ENCODE results near the gene NSUN2. TPM values are rescaled to one million over a fixed set of nuclear protein-coding genes. Genes with fewer than 3 reads are reported as not detected.

The NSUN2 gene
- total and polyA plus RNA-seq, 7 experiments from 2014 or later: 25.4 to 87.2 (median 60.1) TPM

GRCh38 chr5:6583049-6583880, 49.6 kb downstream of the NSUN2 start:
- Histone ChIP-seq H3K9me3 (ENCODE audit: control insufficient read depth in 2 of 3, low read length in 3 of 3) (no peaks in the 10 kb centered on the region), H3K27me3 (ENCODE audit: control insufficient read depth in 2 of 2, insufficient read depth in 2 of 2, low read length in 2 of 2) (no peaks in the 10 kb centered on the region), H3K4me1 (ENCODE audit: control insufficient read depth in 2 of 2, insufficient read depth in 2 of 2, low read length in 2 of 2) (no peaks in the 10 kb centered on the region), H3K27ac (ENCODE audit: low read depth, low read length) (no peak overlapping the region), H3K4me3 (ENCODE audit: low read length) (no peak overlapping the region), H3K36me3 (ENCODE audit: control insufficient read depth in 2 of 3, insufficient read depth in 3 of 3, low read length in 3 of 3) (no peaks in the 10 kb centered on the region)
- Mint-ChIP-seq H3K4me3 (peak overlapping the region in 5 of 10 donors; percentile 4 to 41 (median 29)), H3K27me3 (peaks cover 51 to 67% (median 60%) of the 10 kb centered on the region in 5 donors), H3K4me1 (peaks cover 0 to 4% (median 0%) of the 10 kb centered on the region in 7 donors), H3K36me3 (no peaks in the 10 kb centered on the region), H3K9me3 (no peaks in the 10 kb centered on the region), H3K27ac (no peak overlapping the region)
- ATAC-seq (peak; percentile 75), DNase-seq (peak in 2 of 9 donors; percentile 8 to 39)
- intact Hi-C loops (cut with micrococcal nuclease): no loop called here
- ChIA-PET CTCF (no interaction called here), POLR2A (no interaction called here)

GRCh38 chr5:6582507-6583048, 50.3 kb downstream of the NSUN2 start:
- ATAC-seq (peak; percentile 15), DNase-seq (no peak)
- no peaks in the 10 kb centered on the region for H3K36me3 Mint-ChIP-seq
- no peak overlapping the region for H3K27ac ChIP-seq (ENCODE audit: low read depth, low read length)
- intact Hi-C loops (cut with micrococcal nuclease): no loop called here
- no peaks in the 10 kb centered on the region for H3K36me3 ChIP-seq (ENCODE audit: control insufficient read depth in 2 of 3, insufficient read depth in 3 of 3, low read length in 3 of 3)
- peak overlapping the region in 6 of 10 donors; percentile 25 to 44 (median 38) for H3K4me3 Mint-ChIP-seq
- no peak overlapping the region for H3K4me3 ChIP-seq (ENCODE audit: low read length)
- H3K4me1 ChIP-seq (ENCODE audit: control insufficient read depth in 2 of 2, insufficient read depth in 2 of 2, low read length in 2 of 2): no peaks in the 10 kb centered on the region
- ChIA-PET CTCF (no interaction called here), POLR2A (no interaction called here)
- no peaks in the 10 kb centered on the region for H3K9me3 Mint-ChIP-seq
- no peaks in the 10 kb centered on the region for H3K27me3 ChIP-seq (ENCODE audit: control insufficient read depth in 2 of 2, insufficient read depth in 2 of 2, low read length in 2 of 2)
- peaks cover 51 to 69% (median 64%) of the 10 kb centered on the region in 5 donors for H3K27me3 Mint-ChIP-seq
- no peak overlapping the region for H3K27ac Mint-ChIP-seq
- H3K9me3 ChIP-seq (ENCODE audit: control insufficient read depth in 2 of 3, low read length in 3 of 3): no peaks in the 10 kb centered on the region
- peaks cover 0 to 4% (median 0%) of the 10 kb centered on the region in 7 donors for H3K4me1 Mint-ChIP-seq

- Histone ChIP-seq H3K4me3 (ENCODE audit: low read length) (no peak overlapping the region), H3K27ac (ENCODE audit: low read depth, low read length) (no peak overlapping the region), H3K36me3 (ENCODE audit: control insufficient read depth in 2 of 3, insufficient read depth in 3 of 3, low read length in 3 of 3) (no peaks in the 10 kb centered on the region), H3K27me3 (ENCODE audit: control insufficient read depth in 2 of 2, insufficient read depth in 2 of 2, low read length in 2 of 2) (no peaks in the 10 kb centered on the region), H3K9me3 (ENCODE audit: control insufficient read depth in 2 of 3, low read length in 3 of 3) (no peaks in the 10 kb centered on the region), H3K4me1 (ENCODE audit: control insufficient read depth in 2 of 2, insufficient read depth in 2 of 2, low read length in 2 of 2) (no peaks in the 10 kb centered on the region)
- Mint-ChIP-seq H3K4me3 (peak overlapping the region in 2 of 10 donors; percentile 20 to 36), H3K9me3 (peaks cover 0 to 1% (median 0%) of the 10 kb centered on the region in 11 donors), H3K27ac (no peak overlapping the region), H3K36me3 (no peaks in the 10 kb centered on the region), H3K4me1 (peaks cover 0 to 4% (median 0%) of the 10 kb centered on the region in 7 donors), H3K27me3 (peaks cover 51 to 69% (median 66%) of the 10 kb centered on the region in 5 donors)
- DNase-seq (no peak), ATAC-seq (no peak)
- intact Hi-C loops (cut with micrococcal nuclease): no loop called here
- CTCF ChIA-PET: interaction anchor here (0.6 kb wide), 1 partner anchor 41 kb away, joined by 3 read pairs; no protein-coding TSS in a partner anchor
- POLR2A ChIA-PET: no interaction called here
Measured at GRCh38 chr5:6581559-6582426, 51.1 kb downstream of the NSUN2 start.

- Mint-ChIP-seq H3K4me3 (peak overlapping the region in 1 of 10 donors; percentile 27), H3K4me1 (peaks cover 0 to 4% (median 0%) of the 10 kb centered on the region in 7 donors), H3K27ac (no peak overlapping the region), H3K9me3 (peaks cover 0 to 2% (median 0%) of the 10 kb centered on the region in 11 donors), H3K36me3 (no peaks in the 10 kb centered on the region), H3K27me3 (peaks cover 47 to 69% (median 66%) of the 10 kb centered on the region in 5 donors)
- no peak overlapping the region for H3K27ac ChIP-seq (ENCODE audit: low read depth, low read length)
- ATAC-seq (no peak), DNase-seq (no peak)
- no peaks in the 10 kb centered on the region for H3K4me1 ChIP-seq (ENCODE audit: control insufficient read depth in 2 of 2, insufficient read depth in 2 of 2, low read length in 2 of 2)
- CTCF ChIA-PET: interaction anchor here (0.6 to 0.7 kb wide), 2 partner anchors 42 to 1129 kb away, joined by 3 read pairs; no protein-coding TSS in a partner anchor
- POLR2A ChIA-PET: no interaction called here
- no peaks in the 10 kb centered on the region for H3K27me3 ChIP-seq (ENCODE audit: control insufficient read depth in 2 of 2, insufficient read depth in 2 of 2, low read length in 2 of 2)
- no peaks in the 10 kb centered on the region for H3K9me3 ChIP-seq (ENCODE audit: control insufficient read depth in 2 of 3, low read length in 3 of 3)
- H3K36me3 ChIP-seq (ENCODE audit: control insufficient read depth in 2 of 3, insufficient read depth in 3 of 3, low read length in 3 of 3): no peaks in the 10 kb centered on the region
- intact Hi-C loops (cut with micrococcal nuclease): no loop called here
- H3K4me3 ChIP-seq (ENCODE audit: low read length): no peak overlapping the region
Measured at GRCh38 chr5:6581090-6581489, 51.8 kb downstream of the NSUN2 start.

GRCh38 chr5:6579535-6579934, 53.3 kb downstream of the NSUN2 start:
- Histone ChIP-seq H3K9me3 (ENCODE audit: control insufficient read depth in 2 of 3, low read length in 3 of 3) (no peaks in the 10 kb centered on the region), H3K4me1 (ENCODE audit: control insufficient read depth in 2 of 2, insufficient read depth in 2 of 2, low read length in 2 of 2) (no peaks in the 10 kb centered on the region), H3K36me3 (ENCODE audit: control insufficient read depth in 2 of 3, insufficient read depth in 3 of 3, low read length in 3 of 3) (no peaks in the 10 kb centered on the region), H3K27me3 (ENCODE audit: control insufficient read depth in 2 of 2, insufficient read depth in 2 of 2, low read length in 2 of 2) (no peaks in the 10 kb centered on the region), H3K27ac (ENCODE audit: low read depth, low read length) (no peak overlapping the region), H3K4me3 (ENCODE audit: low read length) (no peak overlapping the region)
- peaks cover 0 to 4% (median 0%) of the 10 kb centered on the region in 7 donors for H3K4me1 Mint-ChIP-seq
- no peak overlapping the region for H3K4me3 Mint-ChIP-seq
- ChIA-PET CTCF (no interaction called here), POLR2A (no interaction called here)
- DNase-seq: no peak
- peaks cover 35 to 60% (median 56%) of the 10 kb centered on the region in 5 donors for H3K27me3 Mint-ChIP-seq
- H3K9me3 Mint-ChIP-seq: peaks cover 0 to 2% (median 0%) of the 10 kb centered on the region in 11 donors
- intact Hi-C loops (cut with micrococcal nuclease): no loop called here
- ATAC-seq: no peak
- H3K36me3 Mint-ChIP-seq: no peaks in the 10 kb centered on the region
- H3K27ac Mint-ChIP-seq: no peak overlapping the region

- no peaks in the 10 kb centered on the region for H3K4me1 ChIP-seq (ENCODE audit: control insufficient read depth in 2 of 2, insufficient read depth in 2 of 2, low read length in 2 of 2)
- Mint-ChIP-seq H3K27ac (no peak overlapping the region), H3K9me3 (peaks cover 0 to 2% (median 0%) of the 10 kb centered on the region in 11 donors), H3K4me3 (no peak overlapping the region), H3K27me3 (peaks cover 30 to 55% (median 48%) of the 10 kb centered on the region in 5 donors), H3K4me1 (peaks cover 0 to 1% (median 0%) of the 10 kb centered on the region in 7 donors), H3K36me3 (no peaks in the 10 kb centered on the region)
- DNase-seq: no peak
- H3K27ac ChIP-seq (ENCODE audit: low read depth, low read length): no peak overlapping the region
- intact Hi-C loops (cut with micrococcal nuclease): no loop called here
- H3K9me3 ChIP-seq (ENCODE audit: control insufficient read depth in 2 of 3, low read length in 3 of 3): no peaks in the 10 kb centered on the region
- ChIA-PET CTCF (no interaction called here), POLR2A (no interaction called here)
- no peak for ATAC-seq
- H3K27me3 ChIP-seq (ENCODE audit: control insufficient read depth in 2 of 2, insufficient read depth in 2 of 2, low read length in 2 of 2): no peaks in the 10 kb centered on the region
- no peaks in the 10 kb centered on the region for H3K36me3 ChIP-seq (ENCODE audit: control insufficient read depth in 2 of 3, insufficient read depth in 3 of 3, low read length in 3 of 3)
- no peak overlapping the region for H3K4me3 ChIP-seq (ENCODE audit: low read length)
Measured at GRCh38 chr5:6578676-6579343, 54.0 kb downstream of the NSUN2 start.
